ENCODE measurements around the gene EPN3. TPM values are rescaled to one million over a fixed set of nuclear protein-coding genes. Genes with fewer than 3 reads are reported as not detected.
A peak's percentile ranks its signal among the peaks of the same experiment; 100 is the strongest.

Gene EPN3
- total and polyA plus RNA-seq, 2 donors, result 2.2 to 5.3 TPM

DNA sequence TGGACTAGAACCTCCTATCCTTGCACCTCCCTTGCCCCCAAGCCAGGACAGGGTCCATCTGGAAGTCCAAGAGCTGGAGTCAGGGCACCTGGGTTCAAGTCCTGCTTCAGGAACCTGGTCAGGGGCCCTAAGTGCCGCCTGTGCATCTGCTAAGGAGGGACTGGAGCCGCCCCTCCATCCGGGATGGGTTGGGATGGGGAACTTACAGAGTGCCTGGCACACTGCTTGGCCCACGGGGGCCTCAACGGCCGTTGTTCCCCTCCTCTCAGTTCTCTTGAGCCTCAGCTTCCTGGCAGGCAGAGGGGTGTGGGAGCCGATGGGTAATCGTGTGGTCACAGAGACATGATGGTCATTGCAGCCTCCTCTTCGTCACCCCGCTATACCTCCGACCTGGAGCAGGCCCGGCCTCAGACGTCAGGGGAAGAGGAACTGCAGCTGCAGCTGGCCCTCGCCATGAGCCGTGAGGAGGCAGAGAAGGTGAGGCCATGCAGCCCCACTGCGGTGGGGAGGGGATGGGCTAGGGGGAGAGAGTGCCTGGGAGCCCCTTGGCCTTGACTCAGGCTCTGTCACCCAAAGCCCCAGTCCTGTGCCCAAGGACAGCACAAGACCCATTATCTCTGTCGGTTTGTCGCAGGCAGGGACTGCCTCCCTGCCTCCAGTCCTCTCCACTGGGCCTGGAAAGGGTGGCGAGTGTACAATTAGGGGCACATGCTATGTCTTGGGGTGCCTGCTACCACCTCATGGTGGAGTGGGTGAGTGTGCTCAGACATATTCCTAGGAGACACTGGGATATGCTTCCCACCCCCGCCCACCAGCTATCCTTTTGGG lies 5.4 kb downstream of the EPN3 start:
- H3K4me3 ChIP-seq (ENCODE audit: low read length in 2 of 2), result no peak overlapping the region
- H3K36me3 ChIP-seq (ENCODE audit: control insufficient read depth in 2 of 2, insufficient read depth in 2 of 2, low read length in 1 of 2), result no peaks in the 10 kb centered on the region
- H3K27me3 ChIP-seq (ENCODE audit: control insufficient read depth in 2 of 2, insufficient read depth in 1 of 2, low read length in 1 of 2), result peaks cover 20 to 77% of the 10 kb centered on the region in 2 donors
- DNase-seq (ENCODE audit: low read depth in 6 of 9, low spot score in 9 of 9), result no peak
- H3K27ac ChIP-seq (ENCODE audit: low read depth in 1 of 2, low read length in 1 of 2), result no peak overlapping the region
- H3K4me1 ChIP-seq (ENCODE audit: control insufficient read depth in 2 of 2, insufficient read depth in 2 of 2, low read length in 2 of 2), result peaks cover 8 to 9% of the 10 kb centered on the region in 2 donors
- H3K9me3 ChIP-seq (ENCODE audit: control insufficient read depth in 2 of 2, insufficient read depth in 1 of 2, low read length in 1 of 2), result no peaks in the 10 kb centered on the region
- WGBS, result 92% methylated on average over 20 of the region's 20 CpGs

DNA sequence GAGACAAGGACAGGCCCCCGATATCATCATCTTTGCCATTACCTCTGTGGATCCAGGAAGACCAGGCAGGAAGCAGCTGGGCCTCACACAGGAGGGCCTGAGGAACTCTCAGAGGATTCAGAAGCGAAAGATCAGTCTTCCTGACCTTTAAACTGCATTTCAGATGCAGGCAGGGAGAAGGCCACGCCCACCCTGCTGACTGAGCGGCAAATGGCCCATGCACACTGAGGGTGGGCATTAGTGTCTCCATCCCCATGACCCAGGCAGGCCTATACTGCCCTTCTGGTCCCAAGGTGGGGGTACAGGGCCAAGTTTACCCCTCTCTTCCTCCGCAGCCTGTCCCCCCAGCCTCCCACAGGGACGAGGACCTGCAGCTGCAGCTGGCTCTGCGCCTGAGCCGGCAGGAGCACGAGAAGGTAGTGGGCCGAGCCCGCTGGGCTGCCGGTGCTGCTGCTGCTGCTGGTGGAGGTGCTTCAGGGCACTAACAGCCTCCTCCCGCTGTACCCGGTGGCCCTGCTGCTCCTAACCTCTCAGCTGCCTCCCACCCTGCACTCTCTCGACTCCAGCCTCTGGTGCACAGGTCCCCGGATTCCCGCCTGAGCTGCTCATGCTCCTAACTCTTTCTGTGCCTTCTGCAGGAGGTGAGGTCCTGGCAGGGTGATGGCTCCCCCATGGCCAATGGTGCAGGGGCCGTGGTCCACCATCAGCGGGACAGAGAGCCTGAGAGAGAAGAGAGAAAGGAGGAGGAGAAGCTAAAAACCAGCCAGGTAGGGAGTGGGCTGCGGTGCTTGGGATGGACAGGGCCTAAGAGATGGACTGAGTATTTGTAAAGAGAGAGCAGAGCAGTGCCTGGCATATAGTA lies 6.2 kb downstream of the EPN3 start:
- Histone ChIP-seq H3K4me3 (ENCODE audit: low read length in 2 of 2) (no peak overlapping the region), H3K36me3 (ENCODE audit: control insufficient read depth in 2 of 2, insufficient read depth in 2 of 2, low read length in 1 of 2) (no peaks in the 10 kb centered on the region), H3K4me1 (ENCODE audit: control insufficient read depth in 2 of 2, insufficient read depth in 2 of 2, low read length in 2 of 2) (peaks cover 8 to 9% of the 10 kb centered on the region in 2 donors), H3K9me3 (ENCODE audit: control insufficient read depth in 2 of 2, insufficient read depth in 1 of 2, low read length in 1 of 2) (no peaks in the 10 kb centered on the region), H3K27me3 (ENCODE audit: control insufficient read depth in 2 of 2, insufficient read depth in 1 of 2, low read length in 1 of 2) (peaks cover 16 to 74% of the 10 kb centered on the region in 2 donors), H3K27ac (ENCODE audit: low read depth in 1 of 2, low read length in 1 of 2) (no peak overlapping the region)
- DNase-seq (ENCODE audit: low read depth in 6 of 9, low spot score in 9 of 9), result no peak
- WGBS, result 87% methylated on average over 20 of the region's 20 CpGs

DNA sequence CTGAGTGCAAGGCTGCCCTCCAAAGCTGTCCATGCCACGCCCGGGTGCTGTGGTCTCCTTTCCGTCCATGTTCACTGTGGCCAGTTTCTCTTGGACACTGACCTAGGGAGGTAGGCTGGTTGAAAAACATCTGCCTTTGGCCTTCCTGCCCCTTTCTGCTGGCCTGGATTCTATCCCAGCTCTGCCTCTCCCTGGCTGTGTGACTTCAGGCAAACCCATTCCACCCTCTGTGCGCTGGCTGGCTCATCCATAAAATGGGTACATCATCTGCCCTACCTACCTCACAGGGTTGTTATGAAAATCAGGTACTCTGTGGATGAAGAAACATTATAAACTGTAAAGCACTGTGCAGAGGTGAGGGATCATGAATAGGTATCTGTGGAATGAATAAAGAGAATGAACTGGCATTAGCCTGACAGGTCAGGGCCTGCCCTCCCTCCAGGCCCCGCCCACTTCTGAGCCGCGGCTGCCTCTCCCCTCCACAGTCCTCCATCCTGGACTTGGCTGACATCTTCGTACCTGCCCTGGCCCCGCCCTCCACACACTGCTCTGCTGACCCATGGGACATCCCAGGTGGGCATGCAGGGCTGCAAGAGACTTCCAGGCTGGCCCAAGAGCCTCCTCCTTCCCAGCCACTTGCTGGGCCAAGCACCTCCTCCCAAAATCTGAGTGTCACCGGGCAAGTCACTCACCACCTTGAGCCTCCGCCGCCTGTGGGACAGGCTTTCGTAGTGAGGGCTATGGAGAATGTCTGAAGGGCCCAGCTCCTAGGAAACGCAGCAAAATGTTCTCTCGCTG lies 7.4 kb downstream of the EPN3 start:
- no peaks in the 10 kb centered on the region for H3K9me3 ChIP-seq (ENCODE audit: control insufficient read depth in 2 of 2, insufficient read depth in 1 of 2, low read length in 1 of 2)
- WGBS, result 85% methylated on average over 15 of the region's 15 CpGs
- H3K27me3 ChIP-seq (ENCODE audit: control insufficient read depth in 2 of 2, insufficient read depth in 1 of 2, low read length in 1 of 2), result peaks cover 12 to 74% of the 10 kb centered on the region in 2 donors
- no peaks in the 10 kb centered on the region for H3K36me3 ChIP-seq (ENCODE audit: control insufficient read depth in 2 of 2, insufficient read depth in 2 of 2, low read length in 1 of 2)
- no peak for DNase-seq (ENCODE audit: low read depth in 6 of 9, low spot score in 9 of 9)
- peaks cover 8 to 9% of the 10 kb centered on the region in 2 donors for H3K4me1 ChIP-seq (ENCODE audit: control insufficient read depth in 2 of 2, insufficient read depth in 2 of 2, low read length in 2 of 2)
- H3K27ac ChIP-seq (ENCODE audit: low read depth in 1 of 2, low read length in 1 of 2), result no peak overlapping the region
- no peak overlapping the region for H3K4me3 ChIP-seq (ENCODE audit: low read length in 2 of 2)

DNA sequence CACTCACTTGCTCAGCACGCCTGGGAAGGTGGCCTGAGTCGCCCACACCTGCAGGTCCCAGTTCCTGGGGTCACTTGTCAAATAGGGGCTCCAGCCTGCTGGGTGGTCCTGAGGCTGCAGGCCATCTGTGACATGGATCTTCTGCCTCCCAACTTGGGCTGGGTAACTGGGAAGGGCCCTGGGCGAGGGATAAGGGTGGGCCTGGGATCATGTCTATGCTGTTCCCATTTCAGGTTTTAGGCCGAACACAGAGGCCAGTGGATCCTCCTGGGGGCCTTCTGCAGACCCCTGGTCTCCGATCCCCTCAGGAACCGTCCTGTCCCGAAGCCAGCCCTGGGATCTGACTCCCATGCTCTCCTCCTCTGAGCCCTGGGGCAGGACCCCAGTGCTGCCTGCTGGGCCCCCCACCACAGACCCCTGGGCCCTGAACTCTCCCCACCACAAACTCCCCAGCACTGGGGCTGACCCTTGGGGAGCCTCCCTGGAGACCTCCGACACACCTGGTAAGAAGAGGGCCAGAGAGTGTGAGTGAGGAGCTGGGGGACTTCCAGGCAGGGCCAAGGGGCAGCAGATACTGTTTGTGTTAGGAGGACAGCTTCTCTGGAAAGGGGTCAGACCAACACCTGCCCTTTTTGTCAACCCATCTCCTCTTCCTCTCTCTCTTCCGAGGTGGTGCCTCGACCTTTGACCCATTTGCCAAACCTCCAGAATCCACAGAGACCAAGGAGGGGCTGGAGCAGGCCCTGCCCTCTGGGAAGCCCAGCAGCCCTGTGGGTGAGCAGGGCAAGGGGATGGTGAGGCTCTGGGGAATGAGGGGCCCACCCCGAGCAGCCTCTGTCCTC lies 8.2 kb downstream of the EPN3 start:
- Histone ChIP-seq H3K27ac (ENCODE audit: low read depth in 1 of 2, low read length in 1 of 2) (no peak overlapping the region), H3K4me1 (ENCODE audit: control insufficient read depth in 2 of 2, insufficient read depth in 2 of 2, low read length in 2 of 2) (peaks cover 8 to 9% of the 10 kb centered on the region in 2 donors), H3K9me3 (ENCODE audit: control insufficient read depth in 2 of 2, insufficient read depth in 1 of 2, low read length in 1 of 2) (no peaks in the 10 kb centered on the region), H3K4me3 (ENCODE audit: low read length in 2 of 2) (no peak overlapping the region), H3K27me3 (ENCODE audit: control insufficient read depth in 2 of 2, insufficient read depth in 1 of 2, low read length in 1 of 2) (peaks cover 10 to 74% of the 10 kb centered on the region in 2 donors), H3K36me3 (ENCODE audit: control insufficient read depth in 2 of 2, insufficient read depth in 2 of 2, low read length in 1 of 2) (no peaks in the 10 kb centered on the region)
- WGBS, result 97% methylated on average over 11 of the region's 11 CpGs
- no peak for DNase-seq (ENCODE audit: low read depth in 6 of 9, low spot score in 9 of 9)

DNA sequence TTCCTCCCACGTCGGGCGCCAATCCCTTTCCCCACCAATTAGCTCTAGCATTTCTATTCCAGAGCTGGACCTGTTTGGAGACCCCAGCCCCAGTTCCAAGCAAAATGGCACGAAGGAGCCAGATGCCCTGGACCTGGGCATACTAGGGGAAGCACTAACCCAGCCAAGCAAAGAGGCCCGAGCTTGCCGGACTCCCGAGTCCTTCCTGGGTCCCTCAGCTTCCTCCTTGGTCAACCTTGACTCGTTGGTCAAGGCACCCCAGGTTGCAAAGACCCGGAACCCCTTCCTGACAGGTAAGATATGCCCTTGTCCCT lies 8.8 kb downstream of the EPN3 start:
- peaks cover 10 to 74% of the 10 kb centered on the region in 2 donors for H3K27me3 ChIP-seq (ENCODE audit: control insufficient read depth in 2 of 2, insufficient read depth in 1 of 2, low read length in 1 of 2)
- DNase-seq (ENCODE audit: low read depth in 6 of 9, low spot score in 9 of 9), result no peak
- H3K4me3 ChIP-seq (ENCODE audit: low read length in 2 of 2), result peak overlapping the region in 1 of 2 donors; percentile 61
- H3K36me3 ChIP-seq (ENCODE audit: control insufficient read depth in 2 of 2, insufficient read depth in 2 of 2, low read length in 1 of 2), result no peaks in the 10 kb centered on the region
- no peak overlapping the region for H3K27ac ChIP-seq (ENCODE audit: low read depth in 1 of 2, low read length in 1 of 2)
- H3K4me1 ChIP-seq (ENCODE audit: control insufficient read depth in 2 of 2, insufficient read depth in 2 of 2, low read length in 2 of 2), result peaks cover 8 to 9% of the 10 kb centered on the region in 2 donors
- no peaks in the 10 kb centered on the region for H3K9me3 ChIP-seq (ENCODE audit: control insufficient read depth in 2 of 2, insufficient read depth in 1 of 2, low read length in 1 of 2)
- WGBS, result 80% methylated on average over 9 of the region's 9 CpGs

DNA sequence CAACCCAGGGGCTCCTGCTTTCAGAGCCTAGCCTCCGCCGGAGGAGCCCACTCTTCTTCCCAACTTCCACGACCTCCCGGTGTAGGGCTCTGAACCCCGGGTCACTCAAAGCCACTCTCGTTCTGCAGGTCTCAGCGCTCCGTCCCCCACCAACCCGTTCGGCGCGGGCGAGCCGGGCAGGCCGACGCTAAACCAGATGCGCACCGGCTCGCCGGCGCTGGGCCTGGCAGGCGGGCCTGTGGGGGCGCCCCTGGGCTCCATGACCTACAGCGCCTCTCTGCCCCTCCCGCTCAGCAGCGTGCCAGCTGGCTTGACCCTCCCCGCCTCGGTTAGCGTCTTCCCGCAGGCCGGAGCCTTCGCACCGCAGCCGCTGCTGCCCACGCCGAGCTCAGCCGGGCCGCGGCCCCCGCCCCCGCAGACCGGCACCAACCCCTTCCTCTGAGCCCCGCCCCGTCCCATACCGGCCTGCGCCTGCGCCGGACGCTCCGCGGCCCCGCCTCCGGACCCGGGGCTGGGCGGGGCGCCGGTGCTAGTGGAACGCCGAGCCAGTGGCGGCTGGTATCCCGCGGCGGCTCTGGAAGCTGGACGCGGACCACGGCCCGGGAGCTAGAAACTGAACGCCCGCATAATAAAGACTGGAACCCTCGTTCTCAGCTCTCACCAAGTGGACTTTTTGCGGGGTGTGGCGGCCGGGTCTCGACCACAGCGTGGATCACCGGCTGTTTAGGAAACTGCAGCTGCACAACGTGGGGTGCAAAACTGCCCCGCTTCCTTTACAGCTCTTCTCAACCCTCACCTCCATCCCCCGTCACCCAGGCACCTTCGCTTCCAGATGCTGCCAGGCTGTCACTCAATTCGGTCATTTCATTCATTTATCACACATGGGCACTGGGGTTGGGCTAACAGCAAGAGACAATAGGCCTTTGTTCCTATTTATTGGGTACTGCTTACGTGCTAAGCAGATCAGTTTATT lies 9.5 kb downstream of the EPN3 start:
- peak in 8 of 9 donors; percentile 24 to 84 (median 60) for DNase-seq (ENCODE audit: low read depth in 6 of 9, low spot score in 9 of 9)
- Histone ChIP-seq H3K27me3 (ENCODE audit: control insufficient read depth in 2 of 2, insufficient read depth in 1 of 2, low read length in 1 of 2) (peaks cover 10 to 78% of the 10 kb centered on the region in 2 donors), H3K27ac (ENCODE audit: low read depth in 1 of 2, low read length in 1 of 2) (peak overlapping the region in 1 of 2 donors; percentile 37), H3K9me3 (ENCODE audit: control insufficient read depth in 2 of 2, insufficient read depth in 1 of 2, low read length in 1 of 2) (no peaks in the 10 kb centered on the region), H3K4me1 (ENCODE audit: control insufficient read depth in 2 of 2, insufficient read depth in 2 of 2, low read length in 2 of 2) (peaks cover 8 to 13% of the 10 kb centered on the region in 2 donors), H3K4me3 (ENCODE audit: low read length in 2 of 2) (peak overlapping the region; percentile 42 to 61), H3K36me3 (ENCODE audit: control insufficient read depth in 2 of 2, insufficient read depth in 2 of 2, low read length in 1 of 2) (no peaks in the 10 kb centered on the region)
- WGBS, result 4% methylated on average over 82 of the region's 82 CpGs

DNA sequence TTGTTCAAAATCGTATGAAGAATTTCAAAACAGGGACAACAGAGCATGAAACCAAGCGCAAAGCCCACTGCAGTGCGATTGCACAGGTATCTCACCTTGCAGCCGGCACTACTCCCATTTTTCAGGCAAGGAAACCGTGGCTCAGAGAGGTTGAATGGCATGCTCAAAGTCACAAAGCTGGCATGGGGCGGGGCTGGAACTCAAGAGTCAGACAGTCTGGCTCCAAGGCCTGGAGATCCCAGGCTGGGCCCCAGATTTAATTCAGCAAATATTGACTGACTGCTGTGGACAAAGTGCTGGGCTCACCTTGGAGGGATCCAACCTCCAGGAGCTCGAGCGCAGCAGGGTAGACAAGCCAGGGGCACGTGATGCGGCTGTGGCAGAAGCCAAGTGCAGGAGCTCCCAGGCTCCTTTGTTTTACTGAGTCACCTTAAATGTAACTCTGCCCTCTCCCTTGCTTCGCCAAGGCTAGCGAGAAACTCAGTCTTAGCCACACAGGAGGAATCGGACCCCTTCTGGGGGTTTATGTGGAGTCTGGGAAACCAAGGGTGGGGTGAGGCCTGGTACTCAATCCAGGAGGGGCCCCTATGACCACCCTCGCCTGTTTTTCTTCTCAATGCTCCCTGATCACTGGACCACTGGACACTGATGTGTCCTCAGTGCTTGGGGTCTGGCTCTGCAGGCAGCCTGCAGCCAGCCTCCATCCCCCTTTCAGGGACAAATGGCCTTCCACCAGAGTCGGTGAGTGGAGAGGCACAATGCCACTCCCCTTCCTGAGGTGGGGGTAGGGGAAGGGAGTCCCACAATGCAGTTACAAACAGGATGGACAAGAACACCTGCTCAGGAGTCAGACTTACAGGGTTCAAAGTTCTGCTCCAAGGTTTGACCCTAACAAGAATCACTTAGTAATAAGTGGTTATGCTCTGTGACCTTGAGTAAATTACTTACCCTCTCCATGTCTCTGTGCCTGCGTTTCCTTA lies 10.6 kb downstream of the EPN3 start:
- Histone ChIP-seq H3K27ac (ENCODE audit: low read depth in 1 of 2, low read length in 1 of 2) (no peak overlapping the region), H3K4me3 (ENCODE audit: low read length in 2 of 2) (no peak overlapping the region), H3K36me3 (ENCODE audit: control insufficient read depth in 2 of 2, insufficient read depth in 2 of 2, low read length in 1 of 2) (no peaks in the 10 kb centered on the region), H3K9me3 (ENCODE audit: control insufficient read depth in 2 of 2, insufficient read depth in 1 of 2, low read length in 1 of 2) (no peaks in the 10 kb centered on the region), H3K4me1 (ENCODE audit: control insufficient read depth in 2 of 2, insufficient read depth in 2 of 2, low read length in 2 of 2) (peaks cover 8 to 13% of the 10 kb centered on the region in 2 donors), H3K27me3 (ENCODE audit: control insufficient read depth in 2 of 2, insufficient read depth in 1 of 2, low read length in 1 of 2) (peaks cover 10 to 84% of the 10 kb centered on the region in 2 donors)
- WGBS, result 94% methylated on average over 16 of the region's 16 CpGs
- no peak for DNase-seq (ENCODE audit: low read depth in 6 of 9, low spot score in 9 of 9)
